ENCODE data around the gene ELOB. TPM values are rescaled to one million over a fixed set of nuclear protein-coding genes. Genes with fewer than 3 reads are reported as not detected.
"Not testable (repeated sequence)": the region's sequence is repeated elsewhere in the genome, so short reads cannot be mapped to it uniquely, and the experiment has no call there.

Gene ELOB
- total RNA-seq, 4 donors from 2014 or later = 216 to 970 (median 375) TPM

GRCh38 chr16:2726923-2727322, 50.2 kb downstream of the ELOB start:
- Histone ChIP-seq H3K4me3 (no peak overlapping the region), H3K9me3 (no peaks in the 10 kb centered on the region), H3K27ac (no peak overlapping the region), H3K36me3 (no peaks in the 10 kb centered on the region), H3K4me1 (no peaks in the 10 kb centered on the region), H3K27me3 (no peaks in the 10 kb centered on the region)
- in situ Hi-C loops (cut with MboI; ENCODE audit: low sequenced_read_pairs in 4 of 4) = no loop called here
- no peak for TF ChIP-seq CTCF (IDR thresholded peaks at IDR 0.05 in 4 of 5, conservative IDR thresholded peaks at IDR 0.05 in 1 of 5)
- no peak for TF ChIP-seq POLR2A (IDR thresholded peaks at IDR 0.05)
- DNase-seq (no peak), ATAC-seq (no peak)
- intact Hi-C loops (cut with DNase I; ENCODE audit: low total_unique reads) = no loop called here

- intact Hi-C loops (cut with DNase I; ENCODE audit: low total_unique reads) = no loop called here
- Histone ChIP-seq H3K4me1 (peaks cover 8 to 12% of the 10 kb centered on the region in 2 donors), H3K9me3 (no peaks in the 10 kb centered on the region), H3K27me3 (no peaks in the 10 kb centered on the region), H3K36me3 (no peaks in the 10 kb centered on the region), H3K27ac (no peak overlapping the region), H3K4me3 (no peak overlapping the region)
- in situ Hi-C loops (cut with MboI; ENCODE audit: low sequenced_read_pairs in 4 of 4) = no loop called here
- DNase-seq (no peak), ATAC-seq (no peak)
- TF ChIP-seq POLR2A (IDR thresholded peaks at IDR 0.05) (no peak), CTCF (IDR thresholded peaks at IDR 0.05 in 4 of 5, conservative IDR thresholded peaks at IDR 0.05 in 1 of 5) (no peak)
Measured at GRCh38 chr16:2724816-2725348, 52.2 kb downstream of the ELOB start.

GRCh38 chr16:2724088-2724676, 52.9 kb downstream of the ELOB start:
- no peak overlapping the region for H3K27ac ChIP-seq
- no peaks in the 10 kb centered on the region for H3K36me3 ChIP-seq
- TF ChIP-seq POLR2A (IDR thresholded peaks at IDR 0.05) (no peak), CTCF (IDR thresholded peaks at IDR 0.05 in 4 of 5, conservative IDR thresholded peaks at IDR 0.05 in 1 of 5) (no peak)
- peaks cover 8 to 19% of the 10 kb centered on the region in 2 donors for H3K4me1 ChIP-seq
- no peak overlapping the region for H3K4me3 ChIP-seq
- DNase-seq (no peak), ATAC-seq (no peak)
- in situ Hi-C loops (cut with MboI; ENCODE audit: low sequenced_read_pairs in 4 of 4) (no loop called here), intact Hi-C loops (cut with DNase I; ENCODE audit: low total_unique reads) (no loop called here)
- H3K27me3 ChIP-seq = no peaks in the 10 kb centered on the region
- no peaks in the 10 kb centered on the region for H3K9me3 ChIP-seq

GRCh38 chr16:2721634-2722173, 55.4 kb downstream of the ELOB start:
- DNase-seq; in situ Hi-C loops (cut with MboI; ENCODE audit: low sequenced_read_pairs in 4 of 4); ATAC-seq; H3K27me3 ChIP-seq; H3K9me3 ChIP-seq; H3K36me3 ChIP-seq: not testable (repeated sequence)
- H3K27ac ChIP-seq = peak overlapping the region in 3 of 4 donors; percentile 60 to 73 (median 66)
- peak overlapping the region; percentile 57 to 86 (median 66) for H3K4me3 ChIP-seq
- intact Hi-C loops (cut with DNase I; ENCODE audit: low total_unique reads) = loop anchor here (1.0 kb wide), 1 partner anchor 39 kb away; the partner anchor contains the start of gene KCTD5
- peaks cover 8 to 25% of the 10 kb centered on the region in 2 donors for H3K4me1 ChIP-seq

Other genes with a start within 250 kb of the ELOB start
- not detected for gene CEMP1, start 245.9 kb downstream of the ELOB start, total RNA-seq
- gene PDPK1, start 239.3 kb downstream of the ELOB start, total RNA-seq = 10 to 100 TPM; 24.5 to 42.4 (median 34.7) TPM
- 10 to 100 TPM; 13.6 to 23.8 (median 14.7) TPM for gene KCTD5, start 94.8 kb downstream of the ELOB start, total RNA-seq
- gene PRSS27, start 57.1 kb downstream of the ELOB start, total RNA-seq = under 1 TPM in 2 of 4 donors, not detected in 2; 0.49 to 0.55 TPM
- gene SRRM2, start 24.6 kb downstream of the ELOB start, total RNA-seq = 100 to 1,000 TPM; 151 to 205 (median 164) TPM
- gene PRSS33, start 10.3 kb upstream of the ELOB start, total RNA-seq = not detected
- gene PRSS41, start 21.2 kb upstream of the ELOB start, total RNA-seq = not detected
- gene PRSS21, start 40.0 kb upstream of the ELOB start, total RNA-seq = not detected
- gene ZG16B, start 53.0 kb upstream of the ELOB start, total RNA-seq = not detected
- not detected for gene PRSS22, start 80.9 kb upstream of the ELOB start, total RNA-seq
- gene FLYWCH2, start 105.9 kb upstream of the ELOB start, total RNA-seq = 10 to 100 TPM; 19.5 to 54.5 (median 30.2) TPM
- gene FLYWCH1, start 134.7 kb upstream of the ELOB start, total RNA-seq = 10 to 100 TPM; 41.7 to 49.7 (median 44.0) TPM
- gene KREMEN2, start 187.0 kb upstream of the ELOB start, total RNA-seq = not detected
- 10 to 100 TPM in 2 of 4 donors, 1 to 10 TPM in 2; 4.2 to 14.6 (median 10.2) TPM for gene PAQR4, start 192.1 kb upstream of the ELOB start, total RNA-seq
- gene PKMYT1, start 203.2 kb upstream of the ELOB start, total RNA-seq = 1 to 10 TPM in 2 of 4 donors, not detected in 2; 1.4 to 2.4 TPM
- under 1 TPM in 1 of 4 donors, not detected in 3; 0.40 TPM for gene CLDN9, start 235.6 kb upstream of the ELOB start, total RNA-seq
- gene CLDN6, start 240.9 kb upstream of the ELOB start, total RNA-seq = under 1 TPM in 1 of 4 donors, not detected in 3; 0.55 TPM
- 100 to 1,000 TPM in 2 of 4 donors, 10 to 100 TPM in 2; 34.0 to 161 (median 85.5) TPM for gene TNFRSF12A, start 243.1 kb upstream of the ELOB start, total RNA-seq
- gene HCFC1R1, start 246.7 kb upstream of the ELOB start, total RNA-seq = 100 to 1,000 TPM in 1 of 4 donors, 10 to 100 TPM in 3; 41.8 to 124 (median 66.9) TPM
- 10 to 100 TPM; 15.0 to 31.1 (median 21.5) TPM for gene THOC6, start 246.8 kb upstream of the ELOB start, total RNA-seq